Right lobe of liver (tissue), 6 donors: ENCODE results near the gene KCNAB1. TPM values are rescaled to one million over a fixed set of nuclear protein-coding genes. Genes with fewer than 3 reads are reported as not detected.

Source experiments
- ATAC-seq, 4 donors: fragments of 200-7000 bp; cut with Tn5 transposase; one replicate each; pipeline ENCODE4 v1.9.1; 2020; ENCODE audit warnings: mild to moderate bottlenecking in 4 of 4, moderate library complexity in 4 of 4
- DNase-seq, 3 donors: peaks; one replicate each; pipeline ENCODE4 v3.0.0-alpha.2; 2020
- H3K27ac ChIP-seq, 3 donors: fragments of 200-600 bp; one replicate each; pipeline ENCODE4 v1.8.0; 2022
- H3K27me3 ChIP-seq, 2 donors: fragments of 200-600 bp; one replicate each; pipeline ENCODE4 v1.8.0; 2022
- H3K36me3 ChIP-seq, 4 donors: fragments of 200-600 bp; sonication (generic) in 1 of 4; one replicate each; pipeline versions ENCODE4 v1.5.1 to v1.8.0; 2017 to 2022; ENCODE audit warnings: control low read depth in 1 of 4
- H3K4me1 ChIP-seq, 4 donors: fragments of 200-600 bp; sonication (generic) in 1 of 4; one replicate each; pipeline versions ENCODE4 v1.5.1 to v1.8.0; 2017 to 2022; ENCODE audit warnings: control low read depth in 1 of 4
- H3K4me3 ChIP-seq, 3 donors: fragments of 200-600 bp; one replicate each; pipeline ENCODE4 v1.8.0; 2022
- H3K9me3 ChIP-seq, 4 donors: fragments of 200-600 bp; sonication (generic) in 1 of 4; one replicate each; pipeline versions ENCODE4 v1.5.1 to v1.8.0; 2017 to 2022; ENCODE audit warnings: control low read depth in 1 of 4
- POLR2A ChIP-seq: fragments of 450-650 bp; IDR thresholded peaks from one replicate; pipeline ENCODE4 v1.6.1; 2017; ENCODE audit warnings: antibody characterized with exemption, mild to moderate bottlenecking
- WGBS: methylation state at CpG from one replicate; pipeline ENCODE4 v1.1.6; 2018; ENCODE audit warnings: low coverage, low lambda C conversion rate; ENCODE audit not compliant: insufficient coverage; ENCODE audit errors: missing lambda C conversion rate; 5-methylcytosine and 5-hydroxymethylcytosine counted together
- intact Hi-C, 2 donors: fragments of 100-400 bp; cut with DNase I; formaldehyde crosslinking; loops; one replicate each; pipeline versions ENCODE4 v1.11.2 to v1.14.1; 2022
- total RNA-seq, 6 experiments: library from RNA; depleted of rRNA in 2 of 6; stranded (reverse); fragments of >200 nt in 2 of 6; fragmentation: NEBNext Ultra II Directional in 3 of 6; extraction: Animal tissue kit (Norgen Biotek cat#: 25700) in 3 of 6; gene quantifications; one replicate each; pipeline versions ENCODE4 v1.1.0 to v1.2.4, GENCODE V29; 2016 to 2023
- TF ChIP-seq, protein P1 (sequence below), 4 donors: fragments of 200-600 bp in 3 of 4; fragments of 450-650 bp in 1 of 4; IDR thresholded peaks; one replicate each; pipeline versions ENCODE4 v1.5.1 to v1.8.0; 2016 to 2022; ENCODE audit warnings: antibody characterized with exemption in 4 of 4, mild to moderate bottlenecking in 2 of 4
- donor health status: DM: no; HTN: yes; CAD: no.
- donor health status: DM: no; HTN: no; CAD: no.
- donor health status: DM: no; HTN: no; CAD: no.
- donor health status: DM: no; HTN: yes; CAD: no.
- donor health status: DM: no; HTN: yes; CAD: no.

KCNAB1 gene
- total RNA-seq, 6 experiments from 2014 or later: 0.15 to 1.8 (median 0.64) TPM; not detected in 2

DNA sequence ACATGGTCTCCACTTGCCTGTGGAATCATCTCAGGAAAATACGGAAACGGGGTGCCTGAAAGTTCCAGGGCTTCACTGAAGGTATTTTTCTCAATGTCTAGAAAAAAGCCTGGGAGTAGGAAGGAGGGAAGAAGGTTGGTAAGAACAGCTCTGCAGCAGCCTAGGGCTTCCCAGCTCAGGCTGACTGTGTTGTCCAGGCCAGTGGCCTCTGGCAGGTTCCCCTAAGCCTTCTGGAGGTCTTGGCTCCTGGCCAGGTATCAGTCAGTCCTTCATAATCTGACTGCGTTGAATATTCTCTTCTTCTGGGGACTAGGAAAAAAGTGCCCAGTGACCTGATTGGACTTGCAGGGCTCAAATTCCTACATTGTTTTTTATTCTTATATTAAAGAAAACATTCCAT, 395.9 kb downstream of the KCNAB1 start:
- Histone ChIP-seq H3K36me3 (no peaks in the 10 kb centered on the region), H3K27me3 (no peaks in the 10 kb centered on the region), H3K9me3 (no peaks in the 10 kb centered on the region), H3K27ac (no peak overlapping the region), H3K4me3 (no peak overlapping the region), H3K4me1 (no peaks in the 10 kb centered on the region)
- ATAC-seq (no peak), DNase-seq (no peak)
- TF ChIP-seq, protein P1, sequence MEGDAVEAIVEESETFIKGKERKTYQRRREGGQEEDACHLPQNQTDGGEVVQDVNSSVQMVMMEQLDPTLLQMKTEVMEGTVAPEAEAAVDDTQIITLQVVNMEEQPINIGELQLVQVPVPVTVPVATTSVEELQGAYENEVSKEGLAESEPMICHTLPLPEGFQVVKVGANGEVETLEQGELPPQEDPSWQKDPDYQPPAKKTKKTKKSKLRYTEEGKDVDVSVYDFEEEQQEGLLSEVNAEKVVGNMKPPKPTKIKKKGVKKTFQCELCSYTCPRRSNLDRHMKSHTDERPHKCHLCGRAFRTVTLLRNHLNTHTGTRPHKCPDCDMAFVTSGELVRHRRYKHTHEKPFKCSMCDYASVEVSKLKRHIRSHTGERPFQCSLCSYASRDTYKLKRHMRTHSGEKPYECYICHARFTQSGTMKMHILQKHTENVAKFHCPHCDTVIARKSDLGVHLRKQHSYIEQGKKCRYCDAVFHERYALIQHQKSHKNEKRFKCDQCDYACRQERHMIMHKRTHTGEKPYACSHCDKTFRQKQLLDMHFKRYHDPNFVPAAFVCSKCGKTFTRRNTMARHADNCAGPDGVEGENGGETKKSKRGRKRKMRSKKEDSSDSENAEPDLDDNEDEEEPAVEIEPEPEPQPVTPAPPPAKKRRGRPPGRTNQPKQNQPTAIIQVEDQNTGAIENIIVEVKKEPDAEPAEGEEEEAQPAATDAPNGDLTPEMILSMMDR (IDR thresholded peaks at IDR 0.05): no peak
- TF ChIP-seq POLR2A: no peak
- intact Hi-C loops: loop anchor here in 1 of 2 donors (10.0 kb wide), 1 partner anchor 361 kb away; no protein-coding TSS in a partner anchor
- 91% methylated on average over 3 of the region's 3 CpGs for WGBS

DNA sequence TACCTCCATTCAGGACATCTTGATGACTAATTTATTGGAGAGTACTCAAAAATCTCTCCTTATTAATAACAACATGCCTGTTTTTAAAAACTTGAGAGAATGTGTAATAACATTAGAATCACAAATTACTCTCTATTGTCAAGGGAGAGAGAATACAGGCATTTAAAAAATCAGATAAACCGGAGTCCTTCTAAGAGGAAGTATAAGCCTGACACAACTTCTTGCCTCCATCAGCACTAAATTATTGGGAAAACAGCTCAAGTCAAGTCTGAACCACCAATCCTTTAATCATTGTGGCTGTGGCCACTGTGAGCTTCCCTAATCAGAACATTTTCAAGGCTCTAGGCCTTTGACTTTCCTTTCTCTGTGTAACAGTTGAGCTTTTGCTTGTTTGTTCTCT, 396.6 kb downstream of the KCNAB1 start:
- no peak for DNase-seq
- intact Hi-C loops: loop anchor here in 1 of 2 donors (10.0 kb wide), 1 partner anchor 362 kb away; no protein-coding TSS in a partner anchor
- no peaks in the 10 kb centered on the region for H3K4me1 ChIP-seq
- H3K9me3 ChIP-seq: no peaks in the 10 kb centered on the region
- no peak overlapping the region for H3K4me3 ChIP-seq
- 45% methylated on average over 1 of the region's 1 CpG for WGBS
- peak in 2 of 4 donors; percentile 37 to 39 for ATAC-seq
- no peaks in the 10 kb centered on the region for H3K27me3 ChIP-seq
- no peak for TF ChIP-seq POLR2A
- TF ChIP-seq, protein P1 (IDR thresholded peaks at IDR 0.05): no peak
- no peak overlapping the region for H3K27ac ChIP-seq
- no peaks in the 10 kb centered on the region for H3K36me3 ChIP-seq

DNA sequence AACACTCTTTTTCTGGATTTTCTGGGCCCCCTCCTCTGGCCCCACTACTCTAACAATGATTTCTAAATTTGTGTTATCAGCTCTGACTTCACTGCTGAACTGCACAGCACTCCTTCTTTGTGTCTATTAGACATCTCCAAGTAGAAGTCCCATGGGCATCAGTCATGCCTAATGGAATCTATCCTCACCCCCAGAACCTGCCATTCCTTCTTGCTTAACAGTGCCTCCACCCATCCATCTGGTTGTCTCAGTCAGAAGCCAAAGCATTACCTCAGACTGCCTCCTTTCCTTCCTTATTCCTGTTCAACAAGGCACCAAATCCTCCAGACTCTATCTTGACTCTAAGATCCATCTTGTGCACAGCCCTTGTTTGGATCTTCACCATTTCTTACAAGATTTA, 398.3 kb downstream of the KCNAB1 start:
- DNase-seq (no peak), ATAC-seq (no peak)
- no peak overlapping the region for H3K4me3 ChIP-seq
- H3K36me3 ChIP-seq: no peaks in the 10 kb centered on the region
- no peak overlapping the region for H3K27ac ChIP-seq
- intact Hi-C loops: loop anchor here in 1 of 2 donors (10.0 kb wide), 1 partner anchor 364 kb away; no protein-coding TSS in a partner anchor
- no peaks in the 10 kb centered on the region for H3K4me1 ChIP-seq
- H3K27me3 ChIP-seq: no peaks in the 10 kb centered on the region
- no peaks in the 10 kb centered on the region for H3K9me3 ChIP-seq
- TF ChIP-seq POLR2A: no peak
- TF ChIP-seq, protein P1 (IDR thresholded peaks at IDR 0.05): no peak

DNA sequence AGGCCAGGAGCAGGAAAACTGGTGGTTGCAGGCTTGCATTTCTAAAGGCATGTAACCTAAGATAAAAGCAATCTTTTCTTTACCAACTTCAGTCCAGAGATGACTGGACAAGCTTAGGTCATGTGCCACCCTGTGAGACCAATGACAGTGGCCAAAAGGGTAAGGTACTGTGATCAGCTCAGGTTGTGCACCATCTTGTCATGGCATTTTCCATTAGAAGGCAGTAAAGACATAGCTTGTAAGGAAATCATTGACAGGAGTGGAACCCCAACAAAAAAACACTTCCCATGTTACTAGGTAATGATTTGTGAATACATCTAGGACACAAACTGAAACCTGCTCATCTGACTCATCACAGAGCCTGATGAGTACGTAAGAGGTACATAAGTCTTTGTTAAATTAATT, 399.4 kb downstream of the KCNAB1 start:
- no peak for TF ChIP-seq POLR2A
- TF ChIP-seq, protein P1 (IDR thresholded peaks at IDR 0.05): no peak
- Histone ChIP-seq H3K4me3 (no peak overlapping the region), H3K27me3 (no peaks in the 10 kb centered on the region), H3K4me1 (no peaks in the 10 kb centered on the region), H3K9me3 (no peaks in the 10 kb centered on the region), H3K36me3 (peaks cover 0 to 1% (median 0%) of the 10 kb centered on the region in 4 donors), H3K27ac (no peak overlapping the region)
- no peak for ATAC-seq
- WGBS: 82% methylated on average over 1 of the region's 1 CpG
- DNase-seq: no peak
- intact Hi-C loops: loop anchor here in 1 of 2 donors (10.0 kb wide), 1 partner anchor 365 kb away; no protein-coding TSS in a partner anchor

DNA sequence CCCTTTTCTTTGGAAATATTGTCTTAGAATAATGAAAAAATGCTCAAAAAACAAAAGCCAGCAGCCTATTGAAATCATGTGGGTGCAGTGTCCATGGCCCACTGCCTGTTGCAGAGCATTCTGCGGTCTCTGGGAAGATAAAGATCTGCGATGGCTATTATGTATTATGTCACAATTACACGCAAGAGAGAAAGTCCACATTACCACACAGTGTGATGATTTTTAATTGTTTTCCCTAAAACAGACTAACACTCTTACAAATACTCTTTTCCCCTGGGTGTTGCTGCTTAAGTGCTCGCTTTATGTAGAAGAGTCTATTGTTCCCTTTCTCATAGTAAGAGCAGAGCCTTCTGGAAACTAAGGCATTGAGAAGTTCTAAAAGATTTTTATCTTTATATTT, 402.3 kb downstream of the KCNAB1 start:
- H3K36me3 ChIP-seq: peaks cover 0 to 1% (median 0%) of the 10 kb centered on the region in 4 donors
- no peaks in the 10 kb centered on the region for H3K9me3 ChIP-seq
- no peak overlapping the region for H3K27ac ChIP-seq
- WGBS: 77% methylated on average over 4 of the region's 4 CpGs
- no peaks in the 10 kb centered on the region for H3K27me3 ChIP-seq
- DNase-seq: no peak
- intact Hi-C loops: no loop called here
- H3K4me3 ChIP-seq: no peak overlapping the region
- H3K4me1 ChIP-seq: no peaks in the 10 kb centered on the region
- TF ChIP-seq POLR2A: no peak
- TF ChIP-seq, protein P1 (IDR thresholded peaks at IDR 0.05): no peak
- ATAC-seq: no peak
